NCI-H2029 treated with DMSO at 0.1 percent for 48 hours (cell line): ENCODE data around the gene MAP1B.
A peak's percentile ranks its signal among the peaks of the same experiment; 100 is the strongest.
"Not testable (repeated sequence)": the region's sequence is repeated elsewhere in the genome, so short reads cannot be mapped to it uniquely, and the experiment has no call there.

ENCODE experiments used
- DNase-seq: peaks from one replicate; lab custom pipeline; 2025; lab: John Stamatoyannopoulos, UW

The MAP1B gene

DNA sequence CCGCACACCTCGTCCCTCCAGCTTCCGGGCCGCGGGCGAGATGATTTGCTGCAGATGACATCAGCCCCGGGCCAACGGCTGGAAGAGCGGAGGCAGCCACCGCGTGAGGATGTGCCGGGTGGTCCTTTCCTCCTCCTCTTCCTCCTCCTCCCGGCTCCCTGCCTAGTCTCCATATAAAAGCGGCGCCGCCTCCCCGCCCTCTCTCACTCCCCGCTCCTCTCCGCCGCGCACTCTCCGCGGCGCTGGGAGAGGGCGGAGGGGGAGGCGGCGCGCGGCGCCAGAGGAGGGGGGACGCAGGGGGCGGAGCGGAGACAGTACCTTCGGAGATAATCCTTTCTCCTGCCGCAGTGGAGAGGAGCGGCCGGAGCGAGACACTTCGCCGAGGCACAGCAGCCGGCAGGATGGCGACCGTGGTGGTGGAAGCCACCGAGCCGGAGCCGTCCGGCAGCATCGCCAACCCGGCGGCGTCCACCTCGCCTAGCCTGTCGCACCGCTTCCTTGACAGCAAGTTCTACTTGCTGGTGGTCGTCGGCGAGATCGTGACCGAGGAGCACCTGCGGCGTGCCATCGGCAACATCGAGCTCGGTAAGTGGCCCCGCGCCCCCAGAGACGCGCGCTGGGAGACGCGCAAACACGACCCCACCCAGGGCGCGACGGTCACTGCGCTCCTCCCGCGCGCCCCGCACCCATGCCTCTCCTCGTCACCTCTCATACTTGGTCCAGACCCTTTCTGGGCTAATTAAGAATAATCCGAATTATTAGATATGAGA lies at the start of gene MAP1B:
Gene MAP1B (plus strand): TSS at position 345 of the 770 bp plus-strand sequence. CDS start 57 bp downstream, at position 402.
- DNase-seq: peak; percentile 74

DNA sequence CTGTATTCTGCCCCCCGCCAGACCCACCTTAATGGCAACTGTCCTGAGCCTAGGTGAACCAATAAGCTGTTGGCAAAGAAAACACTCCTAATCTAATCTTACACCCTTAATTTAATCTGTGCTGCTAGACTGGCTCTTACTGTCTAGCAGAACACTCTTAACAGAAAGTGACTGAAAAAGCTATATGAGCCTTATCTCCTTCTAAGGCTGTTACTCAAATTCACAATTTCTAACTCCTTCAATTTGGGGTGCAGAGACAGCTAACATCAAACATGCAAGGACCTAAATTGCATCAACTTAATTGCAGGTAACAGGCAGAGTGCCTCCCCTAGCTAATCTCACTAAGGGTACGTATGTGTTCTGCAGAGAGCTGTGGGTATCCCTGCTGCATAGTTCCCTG lies 49.5 kb upstream of the MAP1B start:
- no peak for DNase-seq

DNA sequence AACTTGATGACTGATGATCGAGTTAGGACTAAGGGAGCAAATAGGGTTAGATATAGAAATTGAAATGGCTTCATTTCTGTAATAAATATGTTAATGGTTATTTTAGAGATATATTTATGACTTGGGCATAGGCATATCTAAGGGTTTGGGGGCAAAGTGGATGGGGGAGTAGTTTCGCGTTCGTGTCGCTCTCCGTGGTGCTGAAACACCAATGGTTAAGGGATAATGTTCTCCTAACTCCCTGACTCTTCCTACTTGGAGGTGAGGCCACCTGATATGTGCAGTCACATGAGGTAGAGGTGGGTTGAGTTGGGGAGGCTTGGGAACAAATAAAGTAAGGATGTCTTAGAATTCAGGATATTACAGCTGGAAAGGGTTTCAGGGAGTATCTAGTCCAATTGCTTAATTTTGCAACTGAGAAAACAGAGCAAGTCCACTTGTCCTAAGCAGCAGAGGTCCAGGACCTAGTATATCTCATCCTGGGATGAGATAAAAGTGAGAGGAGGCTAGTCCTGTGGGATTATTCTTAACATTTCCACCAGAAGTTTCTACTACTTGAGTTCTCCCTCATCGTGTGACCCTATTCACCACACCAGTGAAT lies 44.0 kb upstream of the MAP1B start:
- DNase-seq: no peak

DNA sequence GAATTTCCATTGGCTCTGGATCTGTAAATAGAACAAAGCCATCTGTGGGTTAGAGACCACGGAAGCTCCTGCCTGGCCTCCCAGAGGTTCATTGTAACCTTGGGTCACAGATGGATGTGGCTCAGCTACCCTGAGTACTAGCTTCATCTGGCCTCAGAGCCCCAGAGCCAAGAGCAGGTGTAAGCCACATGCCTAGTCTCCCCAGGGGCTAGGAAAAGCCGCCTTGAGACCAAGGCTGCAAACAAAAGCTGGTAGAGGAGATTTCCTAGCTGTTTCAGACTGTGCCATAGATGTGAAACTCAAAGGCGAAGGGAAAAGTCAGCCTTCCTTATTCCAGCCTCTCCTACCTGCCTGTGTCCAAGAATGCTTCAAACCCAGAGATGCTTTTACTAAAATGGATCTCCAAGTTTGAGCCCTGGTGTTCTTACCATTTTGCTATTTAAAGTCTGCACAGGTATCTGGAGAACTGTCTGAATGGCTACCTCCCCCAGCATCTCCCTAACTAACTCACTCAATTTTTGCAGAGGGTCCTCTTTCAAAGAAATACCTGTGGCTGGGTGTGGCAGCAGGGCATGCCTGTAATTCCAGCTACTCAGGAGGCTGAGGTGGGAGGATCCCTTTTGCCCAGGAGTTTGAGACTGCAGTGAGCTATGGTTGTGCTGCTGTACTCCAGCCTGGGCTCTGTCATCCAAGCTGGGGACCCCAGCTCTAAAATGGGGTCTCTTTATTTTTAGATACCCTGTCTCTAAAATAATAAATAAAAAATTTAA lies 42.3 kb upstream of the MAP1B start:
- DNase-seq: no peak

DNA sequence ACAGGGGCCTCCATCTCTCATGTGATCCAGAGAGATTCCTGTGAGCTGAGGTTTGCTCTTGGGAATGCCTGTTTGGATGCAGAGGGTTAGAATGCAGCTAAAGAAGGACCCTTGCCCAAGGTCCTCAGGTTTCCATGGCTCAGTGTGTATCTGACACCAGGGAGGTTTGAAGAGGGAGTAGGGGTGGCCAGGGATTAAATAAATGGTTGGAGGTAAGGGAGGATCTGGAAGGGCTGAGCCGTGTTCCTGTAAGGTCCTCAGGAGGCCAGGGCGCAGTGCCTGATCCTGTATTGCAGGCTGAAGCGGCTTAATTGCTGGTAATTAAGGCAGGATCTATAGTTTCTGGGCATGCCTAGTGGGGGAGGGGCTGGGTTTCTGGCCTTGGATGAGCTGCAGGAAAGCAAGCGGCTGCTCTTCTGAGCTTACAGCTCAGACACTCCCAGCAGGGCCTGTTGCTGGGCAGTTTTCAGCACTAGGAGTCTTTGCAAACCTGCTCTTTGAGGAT lies 41.5 kb upstream of the MAP1B start:
- DNase-seq: no peak

DNA sequence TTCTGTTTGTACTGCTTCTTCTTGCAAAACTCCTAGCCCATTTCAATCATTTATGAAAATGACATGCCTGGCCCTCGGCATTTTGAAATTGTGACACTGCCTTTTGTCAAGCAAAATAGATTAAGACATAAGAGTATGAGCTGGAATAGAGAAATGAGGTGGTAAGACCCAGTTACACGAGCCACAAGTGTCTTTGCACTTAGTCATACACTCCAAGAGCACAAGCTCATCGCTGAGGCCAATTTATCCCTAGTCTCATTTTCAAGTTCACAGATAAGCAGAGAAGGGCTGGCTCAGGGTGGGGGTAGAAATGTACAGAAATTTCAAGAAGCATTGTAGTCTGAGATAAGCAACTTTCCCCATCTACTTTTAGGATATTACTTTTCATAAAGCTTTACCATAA lies 40.6 kb upstream of the MAP1B start:
- no peak for DNase-seq

DNA sequence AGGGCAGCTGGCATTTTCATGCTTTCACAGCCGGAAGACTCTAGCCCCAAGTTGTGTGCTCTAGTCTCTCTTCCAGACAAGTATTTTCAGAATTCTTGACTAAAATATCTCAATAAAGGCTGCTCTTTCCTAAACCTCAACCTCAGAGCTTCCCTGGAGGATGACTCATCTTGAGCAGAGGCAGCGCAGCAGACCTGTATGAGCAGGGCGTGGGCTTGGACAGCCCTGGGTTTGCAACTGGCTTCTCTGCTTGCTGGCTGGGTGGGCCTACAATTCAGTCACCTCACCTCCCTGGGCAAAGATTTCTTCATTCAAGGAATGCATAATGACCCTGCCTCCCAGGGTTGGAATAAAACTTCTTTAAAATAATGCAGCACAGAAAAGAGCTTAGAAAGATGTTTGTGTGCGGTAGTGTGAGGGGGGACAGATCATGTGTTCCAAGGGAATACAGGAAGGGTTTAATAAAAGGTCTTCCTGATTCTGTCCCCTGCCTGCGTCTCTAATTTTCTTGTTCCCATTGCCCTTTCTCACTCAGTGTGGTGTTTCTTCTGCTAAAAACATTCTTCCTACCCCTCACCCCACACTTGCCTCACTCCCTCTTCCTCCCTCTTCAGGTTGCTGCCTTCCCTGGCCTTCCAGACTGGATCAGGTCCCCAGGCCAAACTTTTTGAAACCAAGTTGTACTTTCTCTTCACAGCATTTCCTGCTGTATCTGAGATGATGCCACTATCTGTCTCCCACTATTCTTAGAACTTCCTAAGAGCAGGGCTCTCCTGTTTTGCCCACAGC lies 39.4 kb upstream of the MAP1B start:
- DNase-seq: no peak

DNA sequence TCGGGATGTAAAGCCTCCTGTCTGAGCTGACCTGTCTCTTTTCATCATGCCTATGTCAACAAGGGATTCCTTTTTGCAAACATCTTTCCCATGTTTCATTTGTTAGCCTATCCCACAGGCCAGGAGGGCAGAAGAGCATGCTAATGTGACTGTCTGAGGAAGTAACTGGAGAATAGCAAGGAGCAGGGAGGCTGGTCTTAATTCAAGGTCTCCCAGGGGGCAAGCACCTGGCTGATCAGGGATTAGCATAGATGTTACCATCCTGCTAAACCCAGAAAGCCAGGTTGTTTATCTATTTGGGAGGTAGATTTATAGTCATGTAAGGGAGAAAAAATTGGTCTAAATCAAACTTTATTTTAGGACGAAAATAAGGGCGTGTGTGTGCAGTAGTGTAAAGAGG lies 36.7 kb upstream of the MAP1B start:
- DNase-seq: no peak

DNA sequence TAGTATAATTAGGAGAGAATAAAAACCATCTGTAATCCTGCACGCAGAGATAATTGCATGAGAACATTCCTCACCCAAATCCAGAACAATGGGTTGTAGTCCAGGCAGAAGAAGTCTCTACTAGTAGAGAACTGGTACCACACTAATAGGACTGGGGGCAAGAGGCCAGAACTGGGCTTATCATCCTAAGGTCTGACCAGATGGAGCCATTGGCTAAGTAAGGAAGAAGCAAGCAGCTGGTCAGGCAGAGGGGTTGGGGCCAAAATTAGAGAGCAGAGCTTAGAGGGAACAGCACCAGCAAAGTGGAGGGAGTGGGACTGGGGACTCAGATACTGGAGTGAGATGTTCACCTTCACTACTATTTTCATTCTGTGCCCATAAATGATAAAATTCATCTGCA lies 35.4 kb upstream of the MAP1B start:
- no peak for DNase-seq

DNA sequence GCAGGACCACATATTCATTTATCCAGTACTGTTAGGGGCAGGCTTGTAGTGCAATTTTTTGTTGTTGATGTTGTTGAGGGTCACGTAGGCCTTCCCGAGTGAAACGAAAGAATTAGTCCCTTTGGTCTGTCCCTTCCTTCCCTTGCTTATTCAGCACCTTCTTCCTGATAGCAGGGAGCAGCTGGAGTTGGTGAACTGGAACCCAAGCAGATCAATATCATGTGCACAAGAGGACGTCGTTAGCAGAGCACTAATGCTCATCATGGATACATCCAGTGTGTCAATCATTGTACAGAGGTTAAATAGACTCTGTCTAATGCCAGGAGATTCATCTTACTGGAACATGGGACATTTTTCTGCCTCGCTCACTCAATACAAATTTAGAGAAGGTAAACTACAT lies 33.0 kb upstream of the MAP1B start:
- peak; percentile 37 for DNase-seq

DNA sequence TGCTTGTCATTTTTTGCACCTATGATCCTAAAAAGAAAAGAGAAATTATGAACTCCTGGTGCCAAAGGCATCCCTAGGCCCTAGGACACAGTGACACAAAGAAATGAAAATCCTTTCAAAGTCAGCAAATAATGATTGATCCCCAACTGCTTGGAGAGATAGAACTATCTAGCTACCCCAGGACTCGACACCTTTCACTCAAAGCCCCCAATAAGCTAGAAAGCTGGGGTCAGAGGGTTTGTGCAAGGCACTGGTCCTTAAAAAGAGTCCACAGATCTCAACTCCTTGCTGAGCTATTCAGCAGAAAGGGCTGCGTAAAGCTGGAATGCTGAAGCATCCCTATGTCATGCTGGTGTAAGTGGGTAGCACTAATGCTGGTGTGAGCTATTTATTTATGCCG lies 31.8 kb upstream of the MAP1B start:
- DNase-seq: no peak

DNA sequence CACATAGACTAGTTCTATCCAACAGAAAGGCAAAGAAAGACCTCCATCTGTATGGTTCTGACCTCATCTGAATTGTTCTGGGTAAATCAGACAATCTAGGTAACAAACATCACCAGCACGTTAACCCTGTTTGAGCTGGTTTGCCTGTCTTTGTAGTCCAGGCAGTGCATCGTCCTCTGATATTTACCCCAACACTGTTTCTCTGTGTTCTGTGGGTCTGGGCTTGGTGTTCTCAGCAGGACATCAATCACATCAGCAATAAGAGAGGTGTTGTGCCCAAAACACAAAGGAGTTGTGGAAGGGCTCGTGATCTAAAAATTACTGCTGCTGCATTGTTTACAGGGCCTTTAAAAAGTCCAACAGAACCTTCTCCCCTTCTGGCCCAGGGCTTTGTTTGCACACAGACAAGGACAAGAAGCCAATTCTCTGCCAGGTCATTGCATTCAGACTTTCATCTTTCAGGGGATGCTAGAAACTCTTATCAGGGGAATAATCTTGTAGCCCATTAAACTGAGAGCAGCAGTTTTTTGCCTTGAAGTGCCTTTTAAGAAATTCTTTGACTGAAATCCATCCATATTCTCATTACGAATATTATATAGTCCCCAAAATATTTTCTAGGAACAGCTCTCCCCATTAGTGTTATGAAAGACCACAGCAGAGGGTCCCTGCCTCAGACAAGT lies 30.5 kb upstream of the MAP1B start:
- no peak for DNase-seq

DNA sequence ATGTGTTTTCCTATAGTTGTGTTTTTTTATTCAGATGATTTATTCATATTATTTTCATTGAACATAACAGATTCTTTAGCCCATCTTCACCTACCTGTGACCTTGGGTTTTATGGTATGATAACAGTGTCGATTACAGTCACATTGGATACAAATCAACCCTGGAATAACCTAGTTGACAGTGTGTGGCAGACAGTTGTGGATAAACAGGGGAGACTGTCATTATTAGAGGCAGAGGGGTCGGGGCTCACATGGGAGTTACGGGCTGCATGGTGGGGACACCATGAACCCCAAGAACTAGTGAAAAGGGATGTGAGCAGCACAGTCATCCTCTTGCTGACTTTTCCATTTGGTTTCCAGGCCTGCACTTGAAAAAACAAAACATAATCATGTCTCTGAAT lies 29.9 kb upstream of the MAP1B start:
- DNase-seq: no peak

DNA sequence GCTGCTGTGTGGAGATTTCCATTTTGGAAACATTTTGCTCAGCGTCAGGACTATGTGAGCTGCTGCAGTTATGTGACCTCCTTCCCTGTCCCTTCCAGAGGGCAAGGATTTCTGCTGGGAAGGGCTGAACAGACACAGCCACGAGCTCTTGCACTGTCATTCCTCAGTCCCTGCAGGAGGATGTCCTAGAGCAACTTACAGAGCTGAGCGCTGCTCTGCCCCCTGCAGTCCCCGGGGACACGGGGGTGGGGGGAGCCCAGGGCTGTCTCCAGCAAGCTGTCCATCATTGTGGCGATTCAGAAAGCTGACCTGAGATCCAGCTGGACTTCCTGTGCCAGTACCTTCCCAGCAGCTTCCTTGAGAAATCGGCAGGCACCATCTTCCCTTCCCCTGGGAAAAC lies 28.0 kb upstream of the MAP1B start:
- DNase-seq: no peak

DNA sequence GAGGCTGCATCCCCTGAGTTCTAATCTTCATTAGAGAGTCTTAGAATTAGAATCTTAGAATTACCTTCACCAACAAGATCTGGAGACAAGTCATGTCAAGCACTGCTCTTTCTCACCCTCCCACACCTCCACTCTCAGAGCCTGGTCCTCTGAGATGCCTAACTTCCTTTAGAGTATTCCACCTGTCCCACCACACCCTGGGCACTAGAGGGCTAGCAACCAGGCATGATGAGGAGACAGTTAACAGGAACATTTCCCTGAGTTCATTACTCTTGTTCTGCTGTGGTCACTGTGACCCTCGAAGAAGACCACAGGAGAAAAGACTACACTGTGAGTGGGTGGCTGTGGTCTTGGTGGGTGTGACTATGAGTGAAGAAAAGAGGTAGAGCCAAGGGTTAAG lies 25.2 kb upstream of the MAP1B start:
- no peak for DNase-seq

DNA sequence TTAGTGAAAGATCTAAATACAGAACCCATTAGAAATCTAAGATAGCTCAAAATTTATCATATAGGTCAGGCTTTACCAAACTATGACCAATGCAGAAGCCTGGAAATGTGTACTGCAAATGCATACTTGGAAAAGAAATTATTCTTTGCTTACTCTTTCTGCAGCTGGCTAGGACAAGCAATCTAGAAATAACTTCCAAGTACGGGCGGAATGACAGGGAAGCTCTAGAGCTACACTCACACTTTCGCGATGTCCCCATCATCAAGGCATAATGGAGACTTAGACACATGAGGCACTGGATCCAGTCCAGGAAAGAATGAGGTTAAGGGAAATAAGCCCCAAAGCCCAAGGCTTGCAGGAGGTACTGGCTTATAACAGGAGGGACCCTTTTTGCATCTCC lies 22.4 kb upstream of the MAP1B start:
- no peak for DNase-seq

DNA sequence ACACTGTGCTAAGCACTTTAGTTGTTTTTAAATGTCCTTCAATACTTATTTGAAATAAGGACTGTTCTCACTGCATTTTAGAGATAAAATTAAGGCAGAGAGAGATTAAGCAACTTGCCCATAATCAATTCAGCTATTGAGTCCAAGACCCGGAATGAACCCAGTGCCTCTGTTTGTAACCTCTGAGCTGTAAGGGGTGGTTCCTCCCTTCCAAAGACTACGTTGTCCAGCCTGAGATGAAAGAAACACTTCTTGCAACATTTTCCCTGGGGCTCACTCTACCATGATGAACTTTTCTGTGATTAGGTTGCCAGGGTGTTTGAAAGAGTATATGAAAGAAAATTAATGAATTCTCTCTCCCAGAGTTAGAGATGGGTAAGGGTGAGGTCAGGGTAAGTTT lies 22.0 kb upstream of the MAP1B start:
- no peak for DNase-seq

DNA sequence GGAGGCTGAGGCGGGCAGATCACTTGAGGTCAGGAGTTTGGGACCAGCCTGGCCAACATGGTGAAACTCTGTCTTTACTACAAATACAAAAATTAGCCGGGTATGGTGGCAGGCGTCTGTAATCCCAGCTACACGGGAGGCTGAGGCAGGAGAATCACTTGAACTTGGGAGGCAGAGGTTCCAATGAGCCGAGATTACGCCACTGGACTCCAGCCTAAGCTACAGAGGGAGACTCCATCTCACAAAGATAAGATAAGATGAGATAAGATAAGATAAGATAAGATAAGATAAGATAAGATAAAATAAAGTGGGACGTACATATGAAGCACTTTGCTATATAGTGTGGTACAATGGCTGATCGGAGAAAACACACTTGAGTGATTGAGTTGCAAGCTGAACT lies 17.6 kb upstream of the MAP1B start:
- not testable (repeated sequence) for DNase-seq

DNA sequence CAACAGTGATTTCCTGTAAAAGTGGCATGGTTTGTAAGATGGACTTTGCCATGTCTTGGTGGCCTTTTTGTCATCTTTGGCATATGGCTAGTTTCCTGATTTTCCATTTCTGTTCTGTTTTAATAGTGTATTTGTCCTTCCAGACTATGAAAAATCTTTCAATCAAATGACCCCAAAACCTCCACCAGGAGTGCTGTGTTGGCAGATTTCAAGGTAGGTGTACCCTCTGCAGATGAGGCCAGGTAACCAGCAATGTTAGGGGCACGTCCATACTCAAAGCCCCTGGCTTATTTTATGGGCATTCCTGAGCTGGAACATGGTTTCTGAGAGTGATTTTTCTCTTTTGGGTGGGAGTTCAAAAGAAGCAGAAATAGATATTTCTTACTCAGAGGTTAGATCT lies 15.2 kb upstream of the MAP1B start:
- DNase-seq: no peak

DNA sequence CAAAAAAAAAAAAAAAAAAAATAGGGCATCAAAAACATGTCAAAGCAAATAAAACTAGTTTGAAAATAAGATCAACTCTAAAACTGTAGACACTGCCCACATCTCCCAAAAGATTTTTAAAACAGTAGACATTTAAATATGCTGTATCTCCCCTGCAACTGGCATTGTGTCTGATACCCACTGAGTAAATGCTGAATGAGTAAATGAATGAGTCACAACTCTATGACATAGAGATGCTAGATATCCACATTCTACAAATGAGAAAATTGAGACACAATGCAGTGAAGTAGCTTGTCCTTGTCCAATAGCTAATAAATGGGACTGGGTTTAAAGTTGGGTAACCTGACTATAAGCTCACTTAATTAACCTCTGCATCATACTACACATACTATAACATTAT lies 14.1 kb upstream of the MAP1B start:
- DNase-seq: no peak

DNA sequence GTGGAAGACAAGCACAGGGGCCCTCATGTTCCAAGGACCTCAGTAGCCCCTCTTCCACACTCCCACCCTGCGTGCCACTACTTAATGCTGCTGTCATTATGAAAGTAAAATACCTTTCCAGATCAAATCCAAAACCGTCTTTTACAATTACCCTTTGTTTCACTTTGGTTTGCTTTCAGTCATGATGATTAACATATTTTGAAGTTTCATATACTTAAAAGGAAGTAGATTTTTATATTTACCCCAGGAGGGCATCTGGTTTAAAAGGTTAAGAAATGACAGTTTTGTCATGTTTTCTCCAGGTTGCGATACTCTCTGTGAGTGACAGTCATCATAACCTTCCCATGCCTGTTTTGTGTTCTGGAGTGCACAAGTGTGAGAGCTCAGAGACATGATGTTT lies 13.5 kb upstream of the MAP1B start:
- no peak for DNase-seq
